Liver (tissue), 9 donors: ENCODE results near the gene RTN1. TPM values are rescaled to one million over a fixed set of nuclear protein-coding genes. Genes with fewer than 3 reads are reported as not detected.

ENCODE experiments used
- DNase-seq: peaks from one replicate; pipeline ENCODE4 v3.0.0-alpha.2; 2017; ENCODE audit warnings: low spot score
- H3K27ac ChIP-seq, 2 donors: one replicate each; pipeline ENCODE4 v1.7.0; 2013; ENCODE audit warnings: inconsistent platforms in 2 of 2, low read length in 2 of 2, control low read depth in 1 of 2, low read depth in 1 of 2, mild to moderate bottlenecking in 1 of 2
- H3K27me3 ChIP-seq, 4 donors: one replicate each; pipeline versions ENCODE4 v1.6.1 to v1.7.0; 2013; ENCODE audit warnings: low read length in 3 of 4, inconsistent platforms in 1 of 4, mild to moderate bottlenecking in 1 of 4, moderate library complexity in 1 of 4; ENCODE audit not compliant: control insufficient read depth in 4 of 4, insufficient read depth in 4 of 4
- H3K36me3 ChIP-seq, 4 donors: one replicate each; pipeline versions ENCODE4 v1.6.1 to v1.7.0; 2013; ENCODE audit warnings: low read length in 3 of 4, mild to moderate bottlenecking in 3 of 4, low read depth in 1 of 4, moderate library complexity in 1 of 4; ENCODE audit not compliant: control insufficient read depth in 4 of 4, insufficient read depth in 3 of 4
- H3K4me1 ChIP-seq, 4 donors: one replicate each; pipeline versions ENCODE4 v1.6.1 to v1.7.0; 2013; ENCODE audit warnings: low read length in 3 of 4, mild to moderate bottlenecking in 3 of 4, moderate library complexity in 1 of 4; ENCODE audit not compliant: control insufficient read depth in 4 of 4, insufficient read depth in 4 of 4
- H3K4me3 ChIP-seq, 3 donors: one replicate each; pipeline versions ENCODE4 v1.6.1 to v1.7.0; 2013; ENCODE audit warnings: low read length in 3 of 3, control low read depth in 1 of 3, low read depth in 1 of 3, mild to moderate bottlenecking in 1 of 3
- H3K9ac ChIP-seq, 2 donors: one replicate each; pipeline ENCODE4 v1.7.0; 2013; ENCODE audit warnings: low read length in 2 of 2, mild to moderate bottlenecking in 2 of 2, moderate library complexity in 2 of 2, control low read depth in 1 of 2, low read depth in 1 of 2
- H3K9me3 ChIP-seq, 4 donors: one replicate each; pipeline versions ENCODE4 v1.6.1 to v1.7.0; 2013; ENCODE audit warnings: low read length in 3 of 4; ENCODE audit not compliant: control insufficient read depth in 4 of 4
- EGR1 ChIP-seq, 2 donors: IDR thresholded peaks; 2 replicates each; pipeline ENCODE4 v1.6.1; 2016 to 2018; ENCODE audit warnings: antibody characterized with exemption in 2 of 2, low read depth in 2 of 2
- FOXA1 ChIP-seq: IDR thresholded peaks from 2 replicates; pipeline ENCODE4 v1.6.1; 2016; ENCODE audit warnings: antibody characterized with exemption
- FOXA2 ChIP-seq: IDR thresholded peaks from 2 replicates; pipeline ENCODE4 v1.6.1; 2016; ENCODE audit warnings: antibody characterized with exemption
- GABPA ChIP-seq, 2 donors: IDR thresholded peaks in 1 of 2; conservative IDR thresholded peaks in 1 of 2; 2 replicates each; pipeline ENCODE4 v1.6.1; 2016; ENCODE audit warnings: antibody characterized with exemption in 2 of 2, mild to moderate bottlenecking in 1 of 2, moderate library complexity in 1 of 2
- HNF4A ChIP-seq, 2 donors: conservative IDR thresholded peaks; 2 replicates each; pipeline ENCODE4 v1.6.1; 2016; ENCODE audit warnings: antibody characterized with exemption in 2 of 2, mild to moderate bottlenecking in 2 of 2
- HNF4G ChIP-seq: IDR thresholded peaks from 2 replicates; pipeline ENCODE4 v1.6.1; 2016; ENCODE audit warnings: antibody characterized with exemption
- JUND ChIP-seq, 2 donors: IDR thresholded peaks; 2 replicates each; pipeline ENCODE4 v1.6.1; 2016; ENCODE audit warnings: antibody characterized with exemption in 2 of 2
- NR2F2 ChIP-seq: IDR thresholded peaks from 2 replicates; pipeline ENCODE4 v1.6.1; 2016; ENCODE audit warnings: antibody characterized with exemption
- RAD21 ChIP-seq, 2 donors: IDR thresholded peaks; 2 replicates each; pipeline ENCODE4 v1.6.1; 2016; ENCODE audit warnings: antibody characterized with exemption in 2 of 2, mild to moderate bottlenecking in 2 of 2
- RXRA ChIP-seq, 2 donors: IDR thresholded peaks; 2 replicates each; pipeline ENCODE4 v1.6.1; 2017 to 2018; ENCODE audit warnings: antibody characterized with exemption in 2 of 2, mild to moderate bottlenecking in 1 of 2
- SP1 ChIP-seq: IDR thresholded peaks from 2 replicates; pipeline ENCODE4 v1.6.1; 2018; ENCODE audit warnings: antibody characterized with exemption, mild to moderate bottlenecking
- TAF1 ChIP-seq: conservative IDR thresholded peaks from 2 replicates; pipeline ENCODE4 v1.6.1; 2016; ENCODE audit warnings: antibody characterized with exemption, mild to moderate bottlenecking
- YY1 ChIP-seq: IDR thresholded peaks from 2 replicates; pipeline ENCODE4 v1.6.1; 2016; ENCODE audit warnings: antibody characterized with exemption, mild to moderate bottlenecking
- WGBS: extraction: QIAGEN DNeasy Blood & Tissue Kit; methylation state at CpG from one replicate; pipeline ENCODE4 v1.1.7; 2013; 5-methylcytosine and 5-hydroxymethylcytosine counted together
- polyA plus RNA-seq, 2 donors: library from polyadenylated mRNA; stranded (reverse) in 1 of 2; unstranded in 1 of 2; fragments of 200-250 nt in 1 of 2; fragments of >200 nt in 1 of 2; fragmentation: Nextera tagmentation in 1 of 2; extraction: Ambion mirVana in 1 of 2; gene quantifications; one replicate each; pipeline versions ENCODE4 v1.2.1 to v1.2.3, GENCODE V29; 2013 to 2015
- total RNA-seq, 2 donors: library from RNA; depleted of rRNA; stranded (reverse); fragments of >200 nt; gene quantifications; one replicate each; pipeline ENCODE4 v1.2.3, GENCODE V29; 2014
- TF ChIP-seq, protein P1 (sequence below): fragments of 150-350 bp; IDR thresholded peaks from 2 replicates; pipeline ENCODE4 v1.5.1; 2017; ENCODE audit warnings: improper control_type of control experiment, low read depth, low read length; ENCODE audit not compliant: missing input control
- TF ChIP-seq, protein P2 (sequence below): IDR thresholded peaks from 2 replicates; pipeline ENCODE4 v1.6.1; 2016; ENCODE audit warnings: antibody characterized with exemption
- TF ChIP-seq, protein P3 (sequence below): IDR thresholded peaks from 2 replicates; pipeline ENCODE4 v1.6.1; 2016; ENCODE audit warnings: antibody characterized with exemption
- TF ChIP-seq, protein P4 (sequence below): IDR thresholded peaks from 2 replicates; pipeline ENCODE4 v1.6.1; 2016; ENCODE audit warnings: antibody characterized with exemption, mild to moderate bottlenecking
- donor health status: healthy.
- donor health status: healthy.
- donor health status: healthy.
- donor health status: healthy.
- donor health status: healthy.

RTN1 gene
- total and polyA plus RNA-seq, 4 donors: 0.08 to 1.8 (median 0.37) TPM

DNA sequence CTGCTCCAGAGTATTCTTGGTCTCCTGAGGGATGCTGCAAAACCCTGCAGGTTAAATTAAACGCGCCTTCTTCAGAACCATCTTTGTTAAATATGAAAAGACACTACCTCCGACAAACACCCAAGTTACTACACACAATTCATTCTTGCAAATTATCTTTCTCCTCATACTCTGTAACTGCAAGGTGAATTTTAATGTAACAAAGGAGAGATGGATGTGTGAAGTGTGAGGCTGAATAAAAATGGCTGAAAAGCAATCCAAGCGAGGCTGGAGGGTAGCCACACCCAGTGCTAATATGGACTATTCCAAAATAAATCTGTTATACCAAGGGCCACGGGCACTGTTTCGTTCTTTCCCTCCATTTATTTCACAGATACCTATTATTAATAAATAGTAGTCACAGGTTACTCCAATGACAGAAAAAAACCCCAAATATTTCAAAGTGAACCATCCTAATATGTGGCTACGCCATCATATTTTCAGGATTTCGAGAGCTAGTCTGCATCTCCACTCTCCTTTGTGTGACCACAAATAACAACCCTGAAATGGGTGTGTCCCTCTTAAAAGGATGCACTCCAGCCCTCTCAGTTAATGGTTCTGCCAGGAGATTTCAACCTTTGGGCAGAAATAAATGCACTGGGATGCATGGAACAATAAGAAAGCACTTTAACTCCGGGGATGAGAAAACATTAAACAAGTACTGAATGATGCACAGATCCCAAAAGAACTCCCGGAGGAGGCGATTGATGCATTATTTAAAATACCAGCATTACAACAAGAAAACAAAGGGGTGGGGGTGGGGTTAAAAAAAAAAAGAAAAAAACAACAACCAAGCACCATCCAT is 240.9 kb downstream of the RTN1 start:
- no peaks in the 10 kb centered on the region for H3K36me3 ChIP-seq
- H3K9ac ChIP-seq: no peak overlapping the region
- H3K4me1 ChIP-seq: peaks cover 5 to 8% (median 6%) of the 10 kb centered on the region in 4 donors
- no peaks in the 10 kb centered on the region for H3K9me3 ChIP-seq
- peaks cover 2 to 13% (median 5%) of the 10 kb centered on the region in 4 donors for H3K27me3 ChIP-seq
- H3K27ac ChIP-seq: no peak overlapping the region
- TF ChIP-seq JUND (IDR thresholded peaks at IDR 0.05) (no peak), FOXA2 (no peak)
- H3K4me3 ChIP-seq: no peak overlapping the region
- DNase-seq: no peak
- 61% methylated on average over 11 of the region's 11 CpGs for WGBS

DNA sequence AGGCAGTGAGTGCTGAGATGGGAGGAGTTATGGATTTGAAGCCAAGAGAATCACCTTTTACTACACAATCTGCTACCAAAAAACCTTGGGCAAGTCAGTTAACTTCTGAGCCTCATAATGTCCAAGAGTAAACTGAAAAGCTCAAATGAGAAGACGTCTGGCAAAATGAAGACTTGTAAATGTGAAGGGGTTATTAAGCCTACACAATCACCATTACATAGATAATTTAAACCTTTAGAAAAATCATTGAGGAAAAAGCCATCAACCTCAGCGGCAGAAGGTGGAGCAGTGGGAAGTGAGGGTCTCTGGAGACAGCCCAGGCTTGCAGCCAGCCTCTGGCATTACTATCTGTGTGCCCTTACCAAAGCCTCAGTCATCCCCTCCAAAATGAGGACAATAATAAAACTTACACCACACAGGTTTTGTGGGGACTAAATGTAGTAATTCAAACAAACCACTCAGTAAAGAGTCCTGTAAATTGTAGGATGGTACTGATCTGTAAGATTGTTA is 243.5 kb downstream of the RTN1 start:
- DNase-seq: no peak
- H3K36me3 ChIP-seq: no peaks in the 10 kb centered on the region
- no peak overlapping the region for H3K4me3 ChIP-seq
- WGBS: 77% methylated on average over 2 of the region's 2 CpGs
- peaks cover 5 to 8% (median 6%) of the 10 kb centered on the region in 4 donors for H3K4me1 ChIP-seq
- no peaks in the 10 kb centered on the region for H3K9me3 ChIP-seq
- peaks cover 2 to 10% (median 5%) of the 10 kb centered on the region in 4 donors for H3K27me3 ChIP-seq
- no peak for TF ChIP-seq SP1
- no peak for TF ChIP-seq RXRA (IDR thresholded peaks at IDR 0.05)
- TF ChIP-seq NR2F2: no peak
- TF ChIP-seq, protein P1, sequence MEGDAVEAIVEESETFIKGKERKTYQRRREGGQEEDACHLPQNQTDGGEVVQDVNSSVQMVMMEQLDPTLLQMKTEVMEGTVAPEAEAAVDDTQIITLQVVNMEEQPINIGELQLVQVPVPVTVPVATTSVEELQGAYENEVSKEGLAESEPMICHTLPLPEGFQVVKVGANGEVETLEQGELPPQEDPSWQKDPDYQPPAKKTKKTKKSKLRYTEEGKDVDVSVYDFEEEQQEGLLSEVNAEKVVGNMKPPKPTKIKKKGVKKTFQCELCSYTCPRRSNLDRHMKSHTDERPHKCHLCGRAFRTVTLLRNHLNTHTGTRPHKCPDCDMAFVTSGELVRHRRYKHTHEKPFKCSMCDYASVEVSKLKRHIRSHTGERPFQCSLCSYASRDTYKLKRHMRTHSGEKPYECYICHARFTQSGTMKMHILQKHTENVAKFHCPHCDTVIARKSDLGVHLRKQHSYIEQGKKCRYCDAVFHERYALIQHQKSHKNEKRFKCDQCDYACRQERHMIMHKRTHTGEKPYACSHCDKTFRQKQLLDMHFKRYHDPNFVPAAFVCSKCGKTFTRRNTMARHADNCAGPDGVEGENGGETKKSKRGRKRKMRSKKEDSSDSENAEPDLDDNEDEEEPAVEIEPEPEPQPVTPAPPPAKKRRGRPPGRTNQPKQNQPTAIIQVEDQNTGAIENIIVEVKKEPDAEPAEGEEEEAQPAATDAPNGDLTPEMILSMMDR: no peak
- TF ChIP-seq, protein P2, sequence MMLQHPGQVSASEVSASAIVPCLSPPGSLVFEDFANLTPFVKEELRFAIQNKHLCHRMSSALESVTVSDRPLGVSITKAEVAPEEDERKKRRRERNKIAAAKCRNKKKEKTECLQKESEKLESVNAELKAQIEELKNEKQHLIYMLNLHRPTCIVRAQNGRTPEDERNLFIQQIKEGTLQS: no peak
- TF ChIP-seq RAD21 (IDR thresholded peaks at IDR 0.05): no peak
- no peak for TF ChIP-seq GABPA (IDR thresholded peaks at IDR 0.05 in 1 of 2, conservative IDR thresholded peaks at IDR 0.05 in 1 of 2)
- TF ChIP-seq HNF4G: no peak
- no peak for TF ChIP-seq EGR1 (IDR thresholded peaks at IDR 0.05; ENCODE audit: low read depth in 2 of 2)
- no peak for TF ChIP-seq TAF1
- TF ChIP-seq, protein P3, sequence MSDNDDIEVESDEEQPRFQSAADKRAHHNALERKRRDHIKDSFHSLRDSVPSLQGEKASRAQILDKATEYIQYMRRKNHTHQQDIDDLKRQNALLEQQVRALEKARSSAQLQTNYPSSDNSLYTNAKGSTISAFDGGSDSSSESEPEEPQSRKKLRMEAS: no peak
- no peak overlapping the region for H3K9ac ChIP-seq
- no peak overlapping the region for H3K27ac ChIP-seq

DNA sequence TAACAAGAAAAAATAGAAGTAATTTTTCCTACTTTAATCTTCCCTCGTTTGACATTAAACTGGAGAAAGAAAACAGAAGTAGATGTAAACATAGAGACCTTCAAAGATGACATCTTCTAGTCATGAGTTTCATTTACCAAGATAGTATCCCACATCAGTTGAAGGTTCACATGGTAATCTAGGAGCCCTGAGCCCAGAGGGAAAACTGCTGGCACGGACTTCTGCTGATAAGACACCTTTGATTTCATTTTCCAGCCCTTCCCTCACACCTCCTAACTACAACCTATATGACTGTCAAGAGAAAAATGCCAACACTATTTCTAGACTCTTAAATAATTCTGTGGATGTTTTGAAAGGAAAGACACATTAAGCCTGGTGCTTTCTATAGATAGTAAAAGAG is 247.9 kb downstream of the RTN1 start:
- 39% methylated on average over 2 of the region's 2 CpGs for WGBS
- TF ChIP-seq FOXA2: no peak
- no peak for TF ChIP-seq GABPA (IDR thresholded peaks at IDR 0.05 in 1 of 2, conservative IDR thresholded peaks at IDR 0.05 in 1 of 2)
- TF ChIP-seq RXRA (IDR thresholded peaks at IDR 0.05): no peak
- TF ChIP-seq, protein P1: no peak
- no peak for TF ChIP-seq JUND (IDR thresholded peaks at IDR 0.05)
- TF ChIP-seq RAD21 (IDR thresholded peaks at IDR 0.05): no peak
- TF ChIP-seq FOXA1: no peak
- no peak for TF ChIP-seq TAF1
- TF ChIP-seq, protein P3: no peak
- TF ChIP-seq HNF4A (conservative IDR thresholded peaks at IDR 0.05): no peak
- no peak for TF ChIP-seq SP1
- no peak for TF ChIP-seq NR2F2
- TF ChIP-seq YY1: no peak
- TF ChIP-seq, protein P2: no peak
- TF ChIP-seq, protein P4, sequence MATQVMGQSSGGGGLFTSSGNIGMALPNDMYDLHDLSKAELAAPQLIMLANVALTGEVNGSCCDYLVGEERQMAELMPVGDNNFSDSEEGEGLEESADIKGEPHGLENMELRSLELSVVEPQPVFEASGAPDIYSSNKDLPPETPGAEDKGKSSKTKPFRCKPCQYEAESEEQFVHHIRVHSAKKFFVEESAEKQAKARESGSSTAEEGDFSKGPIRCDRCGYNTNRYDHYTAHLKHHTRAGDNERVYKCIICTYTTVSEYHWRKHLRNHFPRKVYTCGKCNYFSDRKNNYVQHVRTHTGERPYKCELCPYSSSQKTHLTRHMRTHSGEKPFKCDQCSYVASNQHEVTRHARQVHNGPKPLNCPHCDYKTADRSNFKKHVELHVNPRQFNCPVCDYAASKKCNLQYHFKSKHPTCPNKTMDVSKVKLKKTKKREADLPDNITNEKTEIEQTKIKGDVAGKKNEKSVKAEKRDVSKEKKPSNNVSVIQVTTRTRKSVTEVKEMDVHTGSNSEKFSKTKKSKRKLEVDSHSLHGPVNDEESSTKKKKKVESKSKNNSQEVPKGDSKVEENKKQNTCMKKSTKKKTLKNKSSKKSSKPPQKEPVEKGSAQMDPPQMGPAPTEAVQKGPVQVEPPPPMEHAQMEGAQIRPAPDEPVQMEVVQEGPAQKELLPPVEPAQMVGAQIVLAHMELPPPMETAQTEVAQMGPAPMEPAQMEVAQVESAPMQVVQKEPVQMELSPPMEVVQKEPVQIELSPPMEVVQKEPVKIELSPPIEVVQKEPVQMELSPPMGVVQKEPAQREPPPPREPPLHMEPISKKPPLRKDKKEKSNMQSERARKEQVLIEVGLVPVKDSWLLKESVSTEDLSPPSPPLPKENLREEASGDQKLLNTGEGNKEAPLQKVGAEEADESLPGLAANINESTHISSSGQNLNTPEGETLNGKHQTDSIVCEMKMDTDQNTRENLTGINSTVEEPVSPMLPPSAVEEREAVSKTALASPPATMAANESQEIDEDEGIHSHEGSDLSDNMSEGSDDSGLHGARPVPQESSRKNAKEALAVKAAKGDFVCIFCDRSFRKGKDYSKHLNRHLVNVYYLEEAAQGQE: no peak

More for the DNA sequence above, 247.9 kb downstream of the RTN1 start:
- Histone ChIP-seq H3K4me3 (no peak overlapping the region), H3K27me3 (peaks cover 0 to 3% (median 1%) of the 10 kb centered on the region in 4 donors), H3K36me3 (no peaks in the 10 kb centered on the region), H3K27ac (no peak overlapping the region), H3K4me1 (no peaks in the 10 kb centered on the region), H3K9me3 (no peaks in the 10 kb centered on the region), H3K9ac (no peak overlapping the region)
- DNase-seq: no peak
